SK-N-SH treated with all-trans-retinoic acid at 6 μM for 48 hours (cell line): Measurements from ENCODE around the gene C17orf75.
"Not testable (repeated sequence)": the region's sequence is repeated elsewhere in the genome, so short reads cannot be mapped to it uniquely, and the experiment has no call there.

ENCODE experiments used
- BACH2 ChIP-seq: fragments of 250-450 bp; sonication (Bioruptor Pico); IDR thresholded peaks from 2 replicates; pipeline ENCODE4 v1.9.0; 2021; ENCODE audit warnings: mild to moderate bottlenecking, borderline replicate concordance
- ISL1 ChIP-seq: fragments of 250-450 bp; sonication (Bioruptor Pico); IDR thresholded peaks from 2 replicates; pipeline ENCODE4 v2.1.2; 2022; ENCODE audit warnings: mild to moderate bottlenecking, moderate library complexity
- OSR1 ChIP-seq: fragments of 250-450 bp; sonication (Bioruptor Pico); IDR thresholded peaks from 2 replicates; pipeline ENCODE4 v1.8.0; 2022; ENCODE audit warnings: moderate library complexity, mild to moderate bottlenecking, inconsistent platforms
- RARB ChIP-seq: fragments of 250-450 bp; sonication (Bioruptor Pico); IDR thresholded peaks from 2 replicates; pipeline ENCODE4 v1.8.0; 2021; ENCODE audit warnings: mild to moderate bottlenecking, moderate library complexity
- SNAI2 ChIP-seq: fragments of 250-450 bp; sonication (Bioruptor Pico); IDR thresholded peaks from 2 replicates; pipeline ENCODE4 v1.5.0; 2020; ENCODE audit warnings: mild to moderate bottlenecking, moderate library complexity
- TOX ChIP-seq: fragments of 250-450 bp; sonication (Bioruptor Pico); IDR thresholded peaks from 2 replicates; pipeline ENCODE4 v1.8.0; 2021; ENCODE audit warnings: mild to moderate bottlenecking, moderate library complexity, borderline replicate concordance

- TF ChIP-seq RARB, ISL1, OSR1, TOX, SNAI2, BACH2 (CRISPR knock-in tag): not testable (repeated sequence)
Observed at GRCh38 chr17:32316653-32317052, 25.3 kb downstream of the C17orf75 start.
